Measurements from ENCODE around the gene COL25A1. TPM values are rescaled to one million over a fixed set of nuclear protein-coding genes. Genes with fewer than 3 reads are reported as not detected.

Gene COL25A1
- total RNA-seq, 6 donors from 2014 or later: 0.15 to 0.79 (median 0.27) TPM; not detected in 2

GRCh38 chr4:109053257-109053656 is 249.2 kb downstream of the COL25A1 start:
- no peak for ATAC-seq (ENCODE audit: low FRiP score in 2 of 2)
- H3K4me1 ChIP-seq: no peaks in the 10 kb centered on the region
- H3K9me3 ChIP-seq: no peaks in the 10 kb centered on the region
- WGBS, 2 donors: 78 to 86% methylated on average over 5 of the region's 5 CpGs
- TF ChIP-seq POLR2A (IDR thresholded peaks at IDR 0.05): no peak
- no peak for TF ChIP-seq POLR2AphosphoS5 (IDR thresholded peaks at IDR 0.05)
- TF ChIP-seq EP300 (IDR thresholded peaks at IDR 0.05): no peak
- H3K4me3 ChIP-seq: no peak overlapping the region
- H3K36me3 ChIP-seq: no peaks in the 10 kb centered on the region
- DNase-seq: no peak
- H3K27me3 ChIP-seq: no peaks in the 10 kb centered on the region
- H3K27ac ChIP-seq: no peak overlapping the region

- TF ChIP-seq POLR2AphosphoS5 (IDR thresholded peaks at IDR 0.05) (no peak), POLR2A (IDR thresholded peaks at IDR 0.05) (no peak), EP300 (IDR thresholded peaks at IDR 0.05) (no peak), CTCF (IDR thresholded peaks at IDR 0.05) (no peak)
- Histone ChIP-seq H3K27ac (no peak overlapping the region), H3K9me3 (no peaks in the 10 kb centered on the region), H3K4me1 (no peaks in the 10 kb centered on the region), H3K4me3 (no peak overlapping the region), H3K36me3 (no peaks in the 10 kb centered on the region), H3K27me3 (no peaks in the 10 kb centered on the region)
- 34 to 69% methylated on average over 1 of the region's 1 CpG for WGBS, 2 donors
- DNase-seq (no peak), ATAC-seq (ENCODE audit: low FRiP score in 2 of 2) (no peak)
These were observed 249.6 kb downstream of the COL25A1 start for GRCh38 chr4:109052821-109053220.

- Histone ChIP-seq H3K27me3 (no peaks in the 10 kb centered on the region), H3K9me3 (no peaks in the 10 kb centered on the region), H3K4me1 (peaks cover 0 to 3% (median 0%) of the 10 kb centered on the region in 4 donors), H3K4me3 (no peak overlapping the region), H3K27ac (no peak overlapping the region), H3K36me3 (no peaks in the 10 kb centered on the region)
- 65 to 70% methylated on average over 2 of the region's 2 CpGs for WGBS, 2 donors
- DNase-seq (no peak), ATAC-seq (ENCODE audit: low FRiP score in 2 of 2) (no peak)
- no peak for TF ChIP-seq EP300 (IDR thresholded peaks at IDR 0.05)
These were observed 251.4 kb downstream of the COL25A1 start for GRCh38 chr4:109051054-109051453.

- H3K36me3 ChIP-seq: no peaks in the 10 kb centered on the region
- 86 to 90% methylated on average over 3 of the region's 3 CpGs for WGBS, 2 donors
- no peaks in the 10 kb centered on the region for H3K27me3 ChIP-seq
- no peak for TF ChIP-seq EP300 (IDR thresholded peaks at IDR 0.05)
- TF ChIP-seq POLR2AphosphoS5 (IDR thresholded peaks at IDR 0.05): no peak
- TF ChIP-seq CTCF (IDR thresholded peaks at IDR 0.05): no peak
- TF ChIP-seq POLR2A (IDR thresholded peaks at IDR 0.05): no peak
- DNase-seq (no peak), ATAC-seq (ENCODE audit: low FRiP score in 2 of 2) (no peak)
- H3K4me3 ChIP-seq: no peak overlapping the region
- H3K4me1 ChIP-seq: peaks cover 0 to 3% (median 0%) of the 10 kb centered on the region in 4 donors
- H3K27ac ChIP-seq: no peak overlapping the region
- no peaks in the 10 kb centered on the region for H3K9me3 ChIP-seq
These were observed 252.5 kb downstream of the COL25A1 start for GRCh38 chr4:109049926-109050325.

GRCh38 chr4:109046471-109047201 is 255.8 kb downstream of the COL25A1 start:
- peak in 1 of 2 donors; percentile 64 for ATAC-seq (ENCODE audit: low FRiP score in 2 of 2)
- peak overlapping the region in 1 of 4 donors; percentile 11 for H3K27ac ChIP-seq

More at GRCh38 chr4:109046471-109047201, 255.8 kb downstream of the COL25A1 start:
- H3K9me3 ChIP-seq: no peaks in the 10 kb centered on the region
- 28 to 32% methylated on average over 7 of the region's 7 CpGs for WGBS, 2 donors
- H3K36me3 ChIP-seq: no peaks in the 10 kb centered on the region
- no peak for DNase-seq
- no peaks in the 10 kb centered on the region for H3K27me3 ChIP-seq
- peaks cover 0 to 3% (median 0%) of the 10 kb centered on the region in 4 donors for H3K4me1 ChIP-seq
- peak overlapping the region in 3 of 4 donors; percentile 14 to 30 (median 29) for H3K4me3 ChIP-seq
- TF ChIP-seq EP300 (IDR thresholded peaks at IDR 0.05) (no peak), POLR2A (IDR thresholded peaks at IDR 0.05) (no peak), POLR2AphosphoS5 (IDR thresholded peaks at IDR 0.05) (no peak), CTCF (IDR thresholded peaks at IDR 0.05) (no peak)

Measured in upper lobe of left lung (tissue), 6 donors.